Calu3 (cell line): ENCODE results near the gene CTTNBP2. TPM values are rescaled to one million over a fixed set of nuclear protein-coding genes. Genes with fewer than 3 reads are reported as not detected.

Experiments
- BruUV-seq: library from RNA; stranded (reverse); fragments of 400-500 nt; replicated peaks from 2 replicates; lab custom pipeline; 2021; lab: Mats Ljungman, UMichigan
- CTCF ChIA-PET: fragments of 300-600 bp; sonication (Branson Sonifier 250); formaldehyde crosslinking; loops from one replicate; lab custom pipeline; 2022; ENCODE audit warnings: antibody characterized with exemption; lab: Charles Lee
- DNase-seq: peaks from one replicate; pipeline ENCODE4 v3.0.0; 2022
- H3K27ac Mint-ChIP-seq: one replicate; pipeline ENCODE4 v1.8.0; 2022; ENCODE audit warnings: mixed read lengths; ENCODE audit not compliant: unreplicated experiment
- H3K27me3 Mint-ChIP-seq: one replicate; pipeline ENCODE4 v1.8.0; 2022; ENCODE audit warnings: mixed read lengths; ENCODE audit not compliant: unreplicated experiment
- H3K36me3 Mint-ChIP-seq: one replicate; pipeline ENCODE4 v1.8.0; 2022; ENCODE audit warnings: mild to moderate bottlenecking, moderate library complexity, mixed read lengths; ENCODE audit not compliant: insufficient read depth, unreplicated experiment
- H3K4me1 Mint-ChIP-seq: one replicate; pipeline ENCODE4 v1.8.0; 2022; ENCODE audit warnings: mild to moderate bottlenecking, low read depth, mixed read lengths; ENCODE audit not compliant: unreplicated experiment
- H3K4me3 Mint-ChIP-seq: one replicate; pipeline ENCODE4 v1.8.0; 2022; ENCODE audit warnings: mild to moderate bottlenecking, low read depth, moderate library complexity, mixed read lengths; ENCODE audit not compliant: unreplicated experiment
- H3K9me3 Mint-ChIP-seq: one replicate; pipeline ENCODE4 v1.8.0; 2022; ENCODE audit warnings: low read depth, mixed read lengths; ENCODE audit not compliant: unreplicated experiment
- intact Hi-C: fragments of 100-400 bp; cut with micrococcal nuclease; formaldehyde crosslinking; loops from one replicate; pipeline ENCODE4 v1.10.0; 2022; ENCODE audit not compliant: unreplicated experiment
- total RNA-seq: library from RNA; stranded (reverse); gene quantifications from 2 replicates; pipeline ENCODE4 v1.2.3, GENCODE V29; 2022
- TF ChIP-seq, protein P1 (sequence below): fragments of 200-600 bp; IDR thresholded peaks from one replicate; pipeline ENCODE4 v1.8.0; 2022; ENCODE audit warnings: antibody characterized with exemption; ENCODE audit not compliant: unreplicated experiment

The CTTNBP2 gene
- total RNA-seq, 1 experiment from 2014 or later, result 2.3 TPM

DNA sequence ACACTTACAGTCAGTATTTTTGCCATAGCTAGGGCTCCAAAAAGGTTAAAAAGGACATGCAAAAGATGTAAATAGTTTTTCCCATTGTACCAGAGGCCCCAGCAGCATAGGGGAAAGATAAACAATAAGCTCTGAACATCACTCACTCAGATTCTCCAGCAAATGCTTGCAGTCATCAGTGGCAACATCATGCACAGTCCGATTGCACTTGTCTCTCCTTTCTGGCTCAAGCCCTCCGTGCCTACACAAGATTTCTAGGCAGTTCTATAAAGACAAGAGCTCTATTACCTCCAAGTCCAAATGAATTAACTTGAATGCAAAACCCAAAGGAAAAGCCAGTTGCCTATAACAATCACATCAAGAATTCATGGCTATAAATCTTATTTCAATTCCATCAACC lies 106.3 kb downstream of the CTTNBP2 start:
- no peaks in the 10 kb centered on the region for H3K27me3 Mint-ChIP-seq
- H3K27ac Mint-ChIP-seq, result no peak overlapping the region
- H3K9me3 Mint-ChIP-seq, result peaks cover 6% of the 10 kb centered on the region
- CTCF ChIA-PET, result no interaction called here
- TF ChIP-seq, protein P1, sequence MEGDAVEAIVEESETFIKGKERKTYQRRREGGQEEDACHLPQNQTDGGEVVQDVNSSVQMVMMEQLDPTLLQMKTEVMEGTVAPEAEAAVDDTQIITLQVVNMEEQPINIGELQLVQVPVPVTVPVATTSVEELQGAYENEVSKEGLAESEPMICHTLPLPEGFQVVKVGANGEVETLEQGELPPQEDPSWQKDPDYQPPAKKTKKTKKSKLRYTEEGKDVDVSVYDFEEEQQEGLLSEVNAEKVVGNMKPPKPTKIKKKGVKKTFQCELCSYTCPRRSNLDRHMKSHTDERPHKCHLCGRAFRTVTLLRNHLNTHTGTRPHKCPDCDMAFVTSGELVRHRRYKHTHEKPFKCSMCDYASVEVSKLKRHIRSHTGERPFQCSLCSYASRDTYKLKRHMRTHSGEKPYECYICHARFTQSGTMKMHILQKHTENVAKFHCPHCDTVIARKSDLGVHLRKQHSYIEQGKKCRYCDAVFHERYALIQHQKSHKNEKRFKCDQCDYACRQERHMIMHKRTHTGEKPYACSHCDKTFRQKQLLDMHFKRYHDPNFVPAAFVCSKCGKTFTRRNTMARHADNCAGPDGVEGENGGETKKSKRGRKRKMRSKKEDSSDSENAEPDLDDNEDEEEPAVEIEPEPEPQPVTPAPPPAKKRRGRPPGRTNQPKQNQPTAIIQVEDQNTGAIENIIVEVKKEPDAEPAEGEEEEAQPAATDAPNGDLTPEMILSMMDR, result no peak
- H3K4me1 Mint-ChIP-seq, result peaks cover 14% of the 10 kb centered on the region
- intact Hi-C loops, result no loop called here
- no peak for DNase-seq
- no TSS peak for BruUV-seq
- no peaks in the 10 kb centered on the region for H3K36me3 Mint-ChIP-seq
- no peak overlapping the region for H3K4me3 Mint-ChIP-seq

DNA sequence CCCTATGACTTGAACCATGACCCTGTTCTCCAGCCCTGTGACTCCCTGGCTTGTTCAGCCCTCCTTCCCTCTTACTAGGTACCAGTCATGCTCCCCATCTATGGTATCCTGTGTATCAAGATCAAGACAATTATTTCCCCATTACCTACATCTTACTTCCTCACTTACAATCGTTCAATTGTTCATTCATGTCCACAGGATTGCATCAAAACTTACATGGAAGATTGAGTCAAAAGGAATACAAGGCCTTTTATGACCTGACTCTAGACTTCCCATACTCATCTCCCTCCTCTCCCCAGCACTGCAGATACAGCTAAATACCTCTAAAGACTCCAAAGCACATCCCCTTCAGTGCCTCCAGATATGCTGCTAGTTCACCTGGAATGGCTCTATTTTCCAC lies 109.2 kb downstream of the CTTNBP2 start:
- no peak for DNase-seq
- Mint-ChIP-seq H3K27me3 (no peaks in the 10 kb centered on the region), H3K9me3 (peaks cover 6% of the 10 kb centered on the region), H3K4me3 (no peak overlapping the region), H3K36me3 (no peaks in the 10 kb centered on the region), H3K4me1 (peaks cover 12% of the 10 kb centered on the region), H3K27ac (peak overlapping the region; percentile 7)
- BruUV-seq, result no TSS peak
- intact Hi-C loops, result no loop called here
- TF ChIP-seq, protein P1, result no peak
- CTCF ChIA-PET, result no interaction called here

DNA sequence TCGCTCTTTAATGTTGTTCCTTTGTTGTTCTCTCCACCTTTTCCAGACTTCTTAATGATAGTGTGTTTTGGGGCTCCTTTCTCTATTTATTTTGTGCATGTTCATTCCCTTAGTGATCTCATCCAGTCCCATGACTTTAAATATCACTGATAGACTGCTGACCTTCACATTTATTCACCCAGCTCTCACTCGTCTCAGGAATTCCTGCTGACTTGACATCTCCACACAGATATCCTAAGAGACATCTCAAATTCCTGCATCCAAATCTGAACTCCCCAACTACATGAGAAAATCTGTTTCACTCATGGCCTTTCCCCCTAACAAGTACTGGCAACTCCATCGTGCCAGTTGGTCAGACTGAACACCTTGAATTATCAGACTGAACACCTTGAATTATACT lies 111.2 kb downstream of the CTTNBP2 start:
- Mint-ChIP-seq H3K9me3 (peaks cover 6% of the 10 kb centered on the region), H3K36me3 (no peaks in the 10 kb centered on the region), H3K27ac (no peak overlapping the region), H3K4me1 (peaks cover 12% of the 10 kb centered on the region), H3K4me3 (no peak overlapping the region), H3K27me3 (no peaks in the 10 kb centered on the region)
- intact Hi-C loops, result no loop called here
- BruUV-seq, result no TSS peak
- CTCF ChIA-PET, result no interaction called here
- no peak for DNase-seq
- TF ChIP-seq, protein P1, result no peak

DNA sequence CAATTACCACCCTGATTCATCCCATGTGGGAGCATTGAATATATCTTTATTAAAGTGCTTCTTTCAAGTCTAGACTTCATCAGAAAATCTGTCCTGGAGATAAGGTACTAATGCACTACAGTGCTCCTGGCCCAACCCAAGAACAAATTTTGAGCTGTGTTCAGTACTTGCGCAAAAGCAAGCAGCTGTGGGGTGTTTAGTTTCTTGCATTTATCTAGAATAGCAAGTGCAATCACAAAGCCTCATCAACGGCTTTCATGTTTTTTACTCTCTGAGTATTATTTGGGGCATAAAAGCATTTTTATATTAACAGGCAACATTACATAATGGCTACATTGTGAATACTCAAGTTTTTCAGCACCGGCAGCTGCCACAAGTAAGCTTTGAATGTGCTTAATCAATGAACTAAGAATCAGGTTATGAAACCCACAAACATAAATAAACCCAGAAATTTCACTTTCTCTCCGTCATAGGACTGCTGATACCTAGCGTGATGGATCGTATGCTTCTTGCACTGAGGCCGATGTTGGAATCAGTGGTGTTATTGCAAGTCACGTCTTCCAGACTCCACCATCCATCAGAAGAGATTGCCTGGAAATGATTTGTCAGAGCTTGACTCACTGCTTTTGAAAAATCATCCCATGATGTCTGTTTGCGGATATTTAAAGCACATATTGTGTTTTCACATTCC lies 113.1 kb downstream of the CTTNBP2 start:
- CTCF ChIA-PET, result interaction anchor here (0.6 kb wide), 1 partner anchor 49 kb away, joined by 3 read pairs; no protein-coding TSS in a partner anchor

More for the DNA sequence above, 113.1 kb downstream of the CTTNBP2 start:
- H3K27ac Mint-ChIP-seq, result no peak overlapping the region
- BruUV-seq, result no TSS peak
- intact Hi-C loops, result no loop called here
- no peak overlapping the region for H3K4me3 Mint-ChIP-seq
- peaks cover 12% of the 10 kb centered on the region for H3K4me1 Mint-ChIP-seq
- no peak for DNase-seq
- TF ChIP-seq, protein P1, result no peak
- H3K27me3 Mint-ChIP-seq, result no peaks in the 10 kb centered on the region
- peaks cover 6% of the 10 kb centered on the region for H3K9me3 Mint-ChIP-seq
- H3K36me3 Mint-ChIP-seq, result no peaks in the 10 kb centered on the region
